ENCODE data around the gene IQCH. TPM values are rescaled to one million over a fixed set of nuclear protein-coding genes. Genes with fewer than 3 reads are reported as not detected.

The IQCH gene
- polyA plus RNA-seq, 1 donor = 0.97 TPM

GRCh38 chr15:67463488-67463887 is 208.9 kb downstream of the IQCH start:
- Histone ChIP-seq H3K36me3 (ENCODE audit: control insufficient read depth, insufficient read depth, low read length) (peaks cover 2% of the 10 kb centered on the region), H3K27me3 (ENCODE audit: control insufficient read depth, insufficient read depth, low read length) (no peaks in the 10 kb centered on the region), H3K4me3 (ENCODE audit: low read length) (no peak overlapping the region), H3K27ac (ENCODE audit: low read length) (no peak overlapping the region), H3K9me3 (ENCODE audit: control insufficient read depth, low read depth, low read length) (no peaks in the 10 kb centered on the region), H3K4me1 (ENCODE audit: control insufficient read depth, insufficient read depth, low read length) (no peaks in the 10 kb centered on the region)
- DNase-seq = no peak

GRCh38 chr15:67465196-67465952 is 210.8 kb downstream of the IQCH start:
- no CpG with 5 or more reads among the region's 12 CpGs for WGBS (ENCODE audit: insufficient coverage, low lambda C conversion rate)
- H3K4me1 ChIP-seq (ENCODE audit: control insufficient read depth, insufficient read depth, low read length) = no peaks in the 10 kb centered on the region
- H3K9me3 ChIP-seq (ENCODE audit: control insufficient read depth, low read depth, low read length) = no peaks in the 10 kb centered on the region
- DNase-seq = no peak
- H3K4me3 ChIP-seq (ENCODE audit: low read length) = no peak overlapping the region
- H3K27ac ChIP-seq (ENCODE audit: low read length) = no peak overlapping the region
- H3K27me3 ChIP-seq (ENCODE audit: control insufficient read depth, insufficient read depth, low read length) = no peaks in the 10 kb centered on the region
- H3K36me3 ChIP-seq (ENCODE audit: control insufficient read depth, insufficient read depth, low read length) = no peaks in the 10 kb centered on the region

GRCh38 chr15:67468416-67468815 is 213.8 kb downstream of the IQCH start:
- H3K4me3 ChIP-seq (ENCODE audit: low read length) = no peak overlapping the region
- 90% methylated on average over 2 of the region's 3 CpGs for WGBS (ENCODE audit: insufficient coverage, low lambda C conversion rate)
- H3K9me3 ChIP-seq (ENCODE audit: control insufficient read depth, low read depth, low read length) = no peaks in the 10 kb centered on the region
- H3K36me3 ChIP-seq (ENCODE audit: control insufficient read depth, insufficient read depth, low read length) = no peaks in the 10 kb centered on the region
- no peaks in the 10 kb centered on the region for H3K27me3 ChIP-seq (ENCODE audit: control insufficient read depth, insufficient read depth, low read length)
- H3K4me1 ChIP-seq (ENCODE audit: control insufficient read depth, insufficient read depth, low read length) = no peaks in the 10 kb centered on the region
- DNase-seq = no peak
- no peak overlapping the region for H3K27ac ChIP-seq (ENCODE audit: low read length)

GRCh38 chr15:67469680-67470079 is 215.1 kb downstream of the IQCH start:
- no peak overlapping the region for H3K27ac ChIP-seq (ENCODE audit: low read length)
- no peaks in the 10 kb centered on the region for H3K36me3 ChIP-seq (ENCODE audit: control insufficient read depth, insufficient read depth, low read length)
- no peaks in the 10 kb centered on the region for H3K27me3 ChIP-seq (ENCODE audit: control insufficient read depth, insufficient read depth, low read length)
- DNase-seq = no peak
- no CpG with 5 or more reads among the region's 3 CpGs for WGBS (ENCODE audit: insufficient coverage, low lambda C conversion rate)
- no peaks in the 10 kb centered on the region for H3K4me1 ChIP-seq (ENCODE audit: control insufficient read depth, insufficient read depth, low read length)
- no peaks in the 10 kb centered on the region for H3K9me3 ChIP-seq (ENCODE audit: control insufficient read depth, low read depth, low read length)
- no peak overlapping the region for H3K4me3 ChIP-seq (ENCODE audit: low read length)

DNA sequence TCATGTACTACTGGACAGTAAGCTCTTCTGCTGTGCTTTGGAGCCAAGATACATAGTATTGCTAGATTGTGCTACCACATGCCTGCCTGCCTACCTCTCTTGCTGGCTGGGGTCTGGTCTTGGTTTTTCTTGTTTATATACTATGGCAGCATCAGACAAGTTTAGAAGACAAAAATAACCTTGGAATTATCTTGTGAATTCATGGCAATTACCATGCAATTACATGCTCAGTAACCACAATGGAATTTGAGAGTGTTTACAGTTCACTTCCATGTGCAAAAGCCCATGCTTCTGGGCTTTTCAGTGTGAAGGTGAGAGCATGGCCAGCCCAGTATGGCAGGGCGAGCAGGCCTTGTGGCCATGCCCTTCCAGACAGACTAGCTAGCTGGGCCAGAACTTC is 218.4 kb downstream of the IQCH start:
- Histone ChIP-seq H3K27me3 (ENCODE audit: control insufficient read depth, insufficient read depth, low read length) (no peaks in the 10 kb centered on the region), H3K9me3 (ENCODE audit: control insufficient read depth, low read depth, low read length) (no peaks in the 10 kb centered on the region), H3K4me1 (ENCODE audit: control insufficient read depth, insufficient read depth, low read length) (no peaks in the 10 kb centered on the region), H3K36me3 (ENCODE audit: control insufficient read depth, insufficient read depth, low read length) (no peaks in the 10 kb centered on the region), H3K27ac (ENCODE audit: low read length) (no peak overlapping the region), H3K4me3 (ENCODE audit: low read length) (no peak overlapping the region)
- WGBS (ENCODE audit: insufficient coverage, low lambda C conversion rate) = no CpG with 5 or more reads among the region's 1 CpG
- no peak for DNase-seq

DNA sequence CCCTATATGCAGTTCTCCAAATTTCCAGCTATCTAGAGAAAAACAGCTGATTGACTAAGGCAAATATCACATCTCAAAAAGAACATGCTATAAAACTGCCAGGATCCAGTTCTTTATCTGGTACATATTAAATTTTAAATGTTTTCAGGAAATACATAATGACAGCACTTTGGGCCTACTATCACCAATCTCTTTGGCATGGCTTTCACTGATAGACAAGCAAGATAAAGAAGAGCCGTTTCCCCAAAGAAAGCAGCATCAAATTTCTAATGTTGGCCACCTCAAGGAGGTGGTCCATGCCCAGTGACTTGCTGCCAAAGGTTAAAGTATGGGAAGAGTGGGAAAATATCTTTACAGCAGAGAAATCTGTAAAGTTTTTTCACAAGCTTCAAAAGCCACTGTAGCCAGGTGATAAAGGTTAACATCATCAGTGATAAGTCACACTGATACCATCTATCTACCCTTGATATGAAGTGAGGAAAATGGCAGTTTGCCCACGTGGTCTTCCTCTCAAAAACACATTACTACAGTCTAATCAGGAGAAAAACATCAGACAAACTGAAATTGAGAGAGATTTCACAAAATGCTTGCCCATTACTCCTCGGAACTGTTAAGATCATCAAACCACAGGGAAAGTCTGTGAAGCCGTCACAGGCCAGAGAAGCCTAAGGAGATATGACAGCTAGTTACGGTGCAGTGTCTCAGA is 220.0 kb downstream of the IQCH start:
- no peaks in the 10 kb centered on the region for H3K27me3 ChIP-seq (ENCODE audit: control insufficient read depth, insufficient read depth, low read length)
- no peaks in the 10 kb centered on the region for H3K36me3 ChIP-seq (ENCODE audit: control insufficient read depth, insufficient read depth, low read length)
- no peak overlapping the region for H3K27ac ChIP-seq (ENCODE audit: low read length)
- no peak for DNase-seq
- no peaks in the 10 kb centered on the region for H3K4me1 ChIP-seq (ENCODE audit: control insufficient read depth, insufficient read depth, low read length)
- WGBS (ENCODE audit: insufficient coverage, low lambda C conversion rate) = 83% methylated on average over 1 of the region's 5 CpGs
- H3K4me3 ChIP-seq (ENCODE audit: low read length) = no peak overlapping the region
- H3K9me3 ChIP-seq (ENCODE audit: control insufficient read depth, low read depth, low read length) = no peaks in the 10 kb centered on the region

- no CpG with 5 or more reads among the region's 5 CpGs for WGBS (ENCODE audit: insufficient coverage, low lambda C conversion rate)
- no peak for DNase-seq
- no peaks in the 10 kb centered on the region for H3K27me3 ChIP-seq (ENCODE audit: control insufficient read depth, insufficient read depth, low read length)
- H3K9me3 ChIP-seq (ENCODE audit: control insufficient read depth, low read depth, low read length) = no peaks in the 10 kb centered on the region
- H3K4me1 ChIP-seq (ENCODE audit: control insufficient read depth, insufficient read depth, low read length) = no peaks in the 10 kb centered on the region
- no peak overlapping the region for H3K27ac ChIP-seq (ENCODE audit: low read length)
- no peaks in the 10 kb centered on the region for H3K36me3 ChIP-seq (ENCODE audit: control insufficient read depth, insufficient read depth, low read length)
- H3K4me3 ChIP-seq (ENCODE audit: low read length) = no peak overlapping the region
These were observed 225.4 kb downstream of the IQCH start for GRCh38 chr15:67479781-67480505.

- Histone ChIP-seq H3K27ac (ENCODE audit: low read length) (no peak overlapping the region), H3K27me3 (ENCODE audit: control insufficient read depth, insufficient read depth, low read length) (no peaks in the 10 kb centered on the region), H3K9me3 (ENCODE audit: control insufficient read depth, low read depth, low read length) (no peaks in the 10 kb centered on the region), H3K4me1 (ENCODE audit: control insufficient read depth, insufficient read depth, low read length) (no peaks in the 10 kb centered on the region), H3K36me3 (ENCODE audit: control insufficient read depth, insufficient read depth, low read length) (no peaks in the 10 kb centered on the region), H3K4me3 (ENCODE audit: low read length) (no peak overlapping the region)
- no peak for DNase-seq
- WGBS (ENCODE audit: insufficient coverage, low lambda C conversion rate) = 100% methylated on average over 1 of the region's 1 CpG
These were observed 226.2 kb downstream of the IQCH start for GRCh38 chr15:67480741-67481140.

DNA sequence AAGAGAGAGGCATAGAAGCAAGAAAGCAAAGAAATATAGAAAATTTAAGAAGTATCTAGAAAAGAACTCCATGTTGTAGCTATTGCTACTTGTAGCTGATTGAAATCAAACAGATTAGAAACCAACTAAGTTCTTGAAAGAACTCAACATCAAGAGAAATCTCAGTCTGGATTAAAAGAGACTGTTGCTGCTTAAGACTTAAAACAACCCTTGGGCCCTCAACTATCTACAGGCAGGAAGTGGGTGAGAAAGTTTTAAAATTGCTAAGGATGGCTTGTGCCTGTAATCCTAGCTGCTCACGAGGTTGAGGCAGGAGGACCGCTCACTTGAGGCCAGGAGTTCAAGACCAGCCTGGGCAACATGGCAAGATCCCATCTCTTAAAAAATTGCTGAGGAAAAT is 227.1 kb downstream of the IQCH start:
- Histone ChIP-seq H3K4me3 (ENCODE audit: low read length) (no peak overlapping the region), H3K27me3 (ENCODE audit: control insufficient read depth, insufficient read depth, low read length) (no peaks in the 10 kb centered on the region), H3K27ac (ENCODE audit: low read length) (no peak overlapping the region), H3K36me3 (ENCODE audit: control insufficient read depth, insufficient read depth, low read length) (no peaks in the 10 kb centered on the region), H3K9me3 (ENCODE audit: control insufficient read depth, low read depth, low read length) (no peaks in the 10 kb centered on the region), H3K4me1 (ENCODE audit: control insufficient read depth, insufficient read depth, low read length) (no peaks in the 10 kb centered on the region)
- WGBS (ENCODE audit: insufficient coverage, low lambda C conversion rate) = no CpG with 5 or more reads among the region's 2 CpGs
- no peak for DNase-seq

DNA sequence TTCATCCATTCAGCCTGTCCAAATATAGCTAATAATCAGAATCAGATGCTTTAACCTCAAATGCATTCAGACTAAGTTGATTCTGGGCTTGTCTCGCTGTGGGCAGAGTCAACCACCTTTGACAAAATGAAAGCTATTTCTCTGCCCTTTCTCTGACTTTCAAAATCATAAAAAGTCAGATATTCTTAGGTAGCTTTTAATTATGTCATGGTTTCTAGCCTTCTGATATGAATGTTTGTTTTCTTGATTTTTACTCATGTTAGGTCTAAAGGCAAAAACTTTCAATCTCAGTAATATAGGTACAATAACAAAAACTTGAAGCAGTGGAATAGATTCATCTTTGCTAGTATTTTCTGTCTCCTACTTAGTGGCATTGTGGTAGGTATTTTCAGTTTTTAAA is 241.0 kb downstream of the IQCH start:
- no peaks in the 10 kb centered on the region for H3K36me3 ChIP-seq (ENCODE audit: control insufficient read depth, insufficient read depth, low read length)
- 100% methylated on average over 1 of the region's 1 CpG for WGBS (ENCODE audit: insufficient coverage, low lambda C conversion rate)

More for the DNA sequence above, 241.0 kb downstream of the IQCH start:
- Histone ChIP-seq H3K4me1 (ENCODE audit: control insufficient read depth, insufficient read depth, low read length) (no peaks in the 10 kb centered on the region), H3K9me3 (ENCODE audit: control insufficient read depth, low read depth, low read length) (no peaks in the 10 kb centered on the region), H3K27ac (ENCODE audit: low read length) (no peak overlapping the region), H3K4me3 (ENCODE audit: low read length) (no peak overlapping the region), H3K27me3 (ENCODE audit: control insufficient read depth, insufficient read depth, low read length) (no peaks in the 10 kb centered on the region)
- no peak for DNase-seq
